HG02943 (cell line): ENCODE data around the gene ZNF678.
"Not testable (repeated sequence)": the region's sequence is repeated elsewhere in the genome, so short reads cannot be mapped to it uniquely, and the experiment has no call there.

ENCODE experiments used
- ATAC-seq: cut with Tn5 transposase; IDR thresholded peaks from one replicate; pipeline ENCODE4 v1.9.1; 2021; ENCODE audit warnings: mild to moderate bottlenecking, low read depth, moderate library complexity; ENCODE audit not compliant: unreplicated experiment

ZNF678 gene

GRCh38 chr1:227707846-227708245 lies 144.5 kb downstream of the ZNF678 start:
- ATAC-seq, result no peak

- no peak for ATAC-seq
Measured at GRCh38 chr1:227709451-227709850, 146.1 kb downstream of the ZNF678 start.

DNA sequence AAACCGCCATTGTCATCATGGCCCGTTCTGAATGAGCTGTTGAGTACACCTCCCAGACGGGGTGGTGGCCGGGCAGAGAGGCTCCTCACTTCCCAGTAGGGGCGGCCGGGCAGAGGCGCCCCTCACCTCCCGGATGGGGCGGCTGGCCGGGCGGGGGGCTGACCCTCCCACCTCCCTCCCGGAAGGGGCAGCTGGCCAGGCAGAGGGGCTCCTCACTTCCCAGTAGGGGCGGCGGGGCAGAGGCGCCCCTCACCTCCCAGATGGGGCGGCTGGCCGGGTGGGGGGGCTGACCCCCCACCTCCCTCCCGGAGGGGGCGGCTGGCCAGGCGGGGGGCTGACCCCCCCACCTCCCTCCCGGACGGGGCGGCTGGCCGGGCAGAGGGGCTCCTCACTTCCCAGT lies 147.1 kb downstream of the ZNF678 start:
- not testable (repeated sequence) for ATAC-seq

GRCh38 chr1:227712648-227713047 lies 149.3 kb downstream of the ZNF678 start:
- ATAC-seq, result no peak

GRCh38 chr1:227718932-227719331 lies 155.6 kb downstream of the ZNF678 start:
- no peak for ATAC-seq

GRCh38 chr1:227723474-227723873 lies 160.1 kb downstream of the ZNF678 start:
- ATAC-seq, result no peak

DNA sequence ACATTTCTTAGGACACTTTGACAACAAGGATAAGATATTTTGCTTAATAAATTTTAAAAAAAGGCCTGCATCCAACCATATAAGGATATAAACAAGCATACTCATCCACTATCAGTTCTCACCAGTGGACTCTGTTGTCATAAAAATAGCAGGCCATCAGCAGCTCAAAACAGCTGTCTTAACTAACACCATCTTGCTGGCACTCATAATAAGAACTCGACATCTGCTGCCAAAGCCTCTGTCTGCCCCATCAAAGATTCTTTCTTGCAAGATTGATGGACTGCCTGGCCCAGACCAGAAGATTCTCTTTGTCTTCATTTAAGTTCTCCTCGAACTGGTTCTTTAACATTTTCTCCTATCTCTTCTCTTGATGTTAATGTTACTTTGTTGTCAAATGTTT lies 161.7 kb downstream of the ZNF678 start:
- ATAC-seq, result no peak

GRCh38 chr1:227726318-227726717 lies 163.0 kb downstream of the ZNF678 start:
- no peak for ATAC-seq
